Upper lobe of left lung (tissue), 4 donors: ENCODE measurements around the gene GSK3A.

ENCODE experiments used
- EP300 ChIP-seq, 4 donors: sonication (generic); formaldehyde crosslinking; IDR thresholded peaks; one replicate each; pipeline ENCODE4 v1.5.1; 2017; ENCODE audit warnings: antibody characterized with exemption in 4 of 4, control low read depth in 2 of 4
- POLR2AphosphoS5 ChIP-seq, 2 donors: sonication (generic); formaldehyde crosslinking; IDR thresholded peaks; one replicate each; pipeline ENCODE4 v1.5.1; 2017; ENCODE audit warnings: antibody characterized with exemption in 2 of 2
- TF ChIP-seq, protein P1 (sequence below), 6 experiments: fragments of 450-650 bp in 4 of 6; fragments of 200-600 bp in 2 of 6; sonication (generic) in 2 of 6; IDR thresholded peaks; one replicate each; pipeline ENCODE4 v1.5.1; 2016 to 2019; ENCODE audit warnings: antibody characterized with exemption in 6 of 6

DNA sequence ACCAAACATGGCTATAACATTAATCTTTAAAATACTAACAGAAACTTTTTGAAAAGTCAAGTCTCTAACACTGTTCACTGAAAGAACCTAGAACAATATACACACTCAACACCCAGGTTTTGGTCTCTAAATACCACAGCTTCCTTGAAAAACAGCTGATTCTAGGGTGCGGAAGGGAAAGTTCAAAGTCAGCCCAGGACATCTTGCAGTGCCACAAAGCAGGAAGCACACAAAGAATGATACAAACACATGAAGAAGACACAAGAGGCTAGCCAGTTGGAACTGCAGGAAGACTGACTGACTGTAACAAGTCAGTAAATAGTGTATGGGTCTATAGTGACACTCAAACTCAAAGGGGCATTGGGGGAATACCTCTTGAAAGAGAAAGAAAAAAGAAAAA lies 29.5 kb downstream of the GSK3A start:
- TF ChIP-seq, protein P1, sequence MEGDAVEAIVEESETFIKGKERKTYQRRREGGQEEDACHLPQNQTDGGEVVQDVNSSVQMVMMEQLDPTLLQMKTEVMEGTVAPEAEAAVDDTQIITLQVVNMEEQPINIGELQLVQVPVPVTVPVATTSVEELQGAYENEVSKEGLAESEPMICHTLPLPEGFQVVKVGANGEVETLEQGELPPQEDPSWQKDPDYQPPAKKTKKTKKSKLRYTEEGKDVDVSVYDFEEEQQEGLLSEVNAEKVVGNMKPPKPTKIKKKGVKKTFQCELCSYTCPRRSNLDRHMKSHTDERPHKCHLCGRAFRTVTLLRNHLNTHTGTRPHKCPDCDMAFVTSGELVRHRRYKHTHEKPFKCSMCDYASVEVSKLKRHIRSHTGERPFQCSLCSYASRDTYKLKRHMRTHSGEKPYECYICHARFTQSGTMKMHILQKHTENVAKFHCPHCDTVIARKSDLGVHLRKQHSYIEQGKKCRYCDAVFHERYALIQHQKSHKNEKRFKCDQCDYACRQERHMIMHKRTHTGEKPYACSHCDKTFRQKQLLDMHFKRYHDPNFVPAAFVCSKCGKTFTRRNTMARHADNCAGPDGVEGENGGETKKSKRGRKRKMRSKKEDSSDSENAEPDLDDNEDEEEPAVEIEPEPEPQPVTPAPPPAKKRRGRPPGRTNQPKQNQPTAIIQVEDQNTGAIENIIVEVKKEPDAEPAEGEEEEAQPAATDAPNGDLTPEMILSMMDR (IDR thresholded peaks at IDR 0.05) = no peak
- TF ChIP-seq POLR2AphosphoS5 (IDR thresholded peaks at IDR 0.05) (no peak), EP300 (IDR thresholded peaks at IDR 0.05) (no peak)
